ENCODE measurements around the gene ADAM11. TPM values are rescaled to one million over a fixed set of nuclear protein-coding genes. Genes with fewer than 3 reads are reported as not detected.

The ADAM11 gene
- total and polyA plus RNA-seq, 2 of the 8 experiments (the other 6 are each of a cell fraction or from before 2014, with no cell fraction given) = 2.3 to 2.9 TPM

GRCh38 chr17:44769230-44769629, 10.4 kb downstream of the ADAM11 start:
- Histone ChIP-seq H3K36me3 (ENCODE audit: control insufficient read depth in 2 of 4, insufficient read depth in 4 of 4, low read length in 3 of 4) (no peaks in the 10 kb centered on the region), H3K23me2 (ENCODE audit: low read depth, low read length) (no peaks in the 10 kb centered on the region), H2AK5ac (ENCODE audit: low read depth, low read length) (no peak overlapping the region), H4K8ac (ENCODE audit: extremely low read depth, insufficient read depth, low read length) (no peak overlapping the region), H3K27me3 (replicated peaks in 1 of 4; ENCODE audit: control insufficient read depth in 3 of 4, extremely low read depth in 1 of 4, insufficient read depth in 3 of 4, low read length in 3 of 4) (no peaks in the 10 kb centered on the region; a peak in 1 of 7 replicates), H2BK20ac (ENCODE audit: low read length) (no peak overlapping the region), H3K79me1 (ENCODE audit: low read depth, low read length) (no peaks in the 10 kb centered on the region), H2BK120ac (replicated peaks; ENCODE audit: low read depth, low read length) (no peak overlapping the region), H3K23ac (ENCODE audit: insufficient read length) (no peak overlapping the region), H2AFZ (ENCODE audit: low read length) (no peak overlapping the region), H3K18ac (ENCODE audit: extremely low read depth, low read length) (no peak overlapping the region), H3K27ac (ENCODE audit: low read depth, low read length) (no peak overlapping the region), H4K5ac (ENCODE audit: insufficient read length, low read depth, low read length) (no peak overlapping the region), H4K91ac (replicated peaks; ENCODE audit: insufficient read length, low read length) (no peak overlapping the region), H3K4me2 (ENCODE audit: insufficient read depth in 1 of 2, low read depth in 2 of 2, low read length in 2 of 2) (no peak overlapping the region), H2BK5ac (ENCODE audit: low read depth, low read length) (no peak overlapping the region), H3K4me1 (replicated peaks in 1 of 4; ENCODE audit: control insufficient read depth in 3 of 4, insufficient read depth in 4 of 4, low read length in 3 of 4) (peaks cover 0 to 15% (median 6%) of the 10 kb centered on the region in 4 experiments; a peak in 6 of 7 replicates), H3K4me3 (ENCODE audit: extremely low read depth in 1 of 4, insufficient read depth in 2 of 4, low read depth in 3 of 4, low read length in 4 of 4) (no peak overlapping the region), H3K14ac (ENCODE audit: insufficient read length) (no peak overlapping the region), H3K9me3 (ENCODE audit: insufficient read depth in 2 of 2, low read depth in 1 of 2, low read length in 1 of 2) (no peaks in the 10 kb centered on the region), H3K56ac (replicated peaks; ENCODE audit: insufficient read length, low read depth, low read length) (no peak overlapping the region), H3K4ac (replicated peaks; ENCODE audit: insufficient read length, low read depth, low read length) (no peak overlapping the region), H2BK12ac (ENCODE audit: low read depth, low read length) (no peak overlapping the region), H3K9ac (replicated peaks in 1 of 4; ENCODE audit: extremely low read depth in 1 of 4, low read depth in 3 of 4, low read length in 3 of 4) (no peak overlapping the region), H2BK15ac (ENCODE audit: low read length) (no peak overlapping the region), H3K79me2 (ENCODE audit: control insufficient read depth in 1 of 2, insufficient read depth in 2 of 2, low read length in 2 of 2) (no peaks in the 10 kb centered on the region), H4K20me1 (replicated peaks in 1 of 2; ENCODE audit: control insufficient read depth in 1 of 2, insufficient read depth in 2 of 2, low read length in 2 of 2) (peaks cover 0 to 2% of the 10 kb centered on the region in 2 experiments)
- TF ChIP-seq RBBP5 (IDR thresholded peaks at IDR 0.05; ENCODE audit: borderline replicate concordance, low read depth, low read length) (no peak), TAF7 (optimal IDR thresholded peaks at IDR 0.05; ENCODE audit: borderline replicate concordance, low read depth, low read length) (no peak), SRF (IDR thresholded peaks at IDR 0.05; ENCODE audit: low read depth, low read length) (no peak), CBX8 (IDR thresholded peaks at IDR 0.05; ENCODE audit: borderline replicate concordance, low read depth, low read length) (no peak)
- WGBS, 2 experiments (ENCODE audit: extremely low coverage in 1 of 2, insufficient coverage in 1 of 2, insufficient read length in 1 of 2, insufficient replicate concordance in 2 of 2, low coverage in 1 of 2, low lambda C conversion rate in 2 of 2, missing lambda C conversion rate in 1 of 2) = 76% methylated on average over 6 of the region's 6 CpGs; no CpG with 5 or more reads in 1 of the 2 experiments
- POLR2A ChIA-PET (ENCODE audit: partially characterized antibody) = interaction anchor here (0.6 to 1.7 kb wide), 4 partner anchors 10 to 191 kb away, joined by 3 to 7 read pairs (median 4); no protein-coding TSS in a partner anchor
- CTCF ChIA-PET (ENCODE audit: partially characterized antibody) = interaction anchor here (0.6 to 26.7 kb wide), 5 partner anchors 17 to 144 kb away, joined by 3 to 577 read pairs (median 4); partner anchors contain the start of gene HIGD1B
- FAIRE-seq (no peak), DNase-seq (ENCODE audit: low read depth in 1 of 2, low spot score in 2 of 2) (no peak)

All from H1 (cell line).